Tibial nerve (tissue), 3 donors: Measurements from ENCODE around the gene DHRSX.

ENCODE experiments used
- POLR2A ChIP-seq, 2 donors: fragments of 450-650 bp; IDR thresholded peaks; one replicate each; pipeline ENCODE4 v1.6.1; 2017; ENCODE audit warnings: antibody characterized with exemption in 2 of 2, mild to moderate bottlenecking in 2 of 2, moderate library complexity in 2 of 2
- TF ChIP-seq, protein P1 (sequence below), 5 experiments: fragments of 200-600 bp in 3 of 5; fragments of 450-650 bp in 2 of 5; sonication (generic) in 3 of 5; IDR thresholded peaks; one replicate each; pipeline ENCODE4 v1.5.1; 2016 to 2019; ENCODE audit warnings: antibody characterized with exemption in 5 of 5, mild to moderate bottlenecking in 3 of 5, moderate library complexity in 2 of 5

- TF ChIP-seq, protein P1, sequence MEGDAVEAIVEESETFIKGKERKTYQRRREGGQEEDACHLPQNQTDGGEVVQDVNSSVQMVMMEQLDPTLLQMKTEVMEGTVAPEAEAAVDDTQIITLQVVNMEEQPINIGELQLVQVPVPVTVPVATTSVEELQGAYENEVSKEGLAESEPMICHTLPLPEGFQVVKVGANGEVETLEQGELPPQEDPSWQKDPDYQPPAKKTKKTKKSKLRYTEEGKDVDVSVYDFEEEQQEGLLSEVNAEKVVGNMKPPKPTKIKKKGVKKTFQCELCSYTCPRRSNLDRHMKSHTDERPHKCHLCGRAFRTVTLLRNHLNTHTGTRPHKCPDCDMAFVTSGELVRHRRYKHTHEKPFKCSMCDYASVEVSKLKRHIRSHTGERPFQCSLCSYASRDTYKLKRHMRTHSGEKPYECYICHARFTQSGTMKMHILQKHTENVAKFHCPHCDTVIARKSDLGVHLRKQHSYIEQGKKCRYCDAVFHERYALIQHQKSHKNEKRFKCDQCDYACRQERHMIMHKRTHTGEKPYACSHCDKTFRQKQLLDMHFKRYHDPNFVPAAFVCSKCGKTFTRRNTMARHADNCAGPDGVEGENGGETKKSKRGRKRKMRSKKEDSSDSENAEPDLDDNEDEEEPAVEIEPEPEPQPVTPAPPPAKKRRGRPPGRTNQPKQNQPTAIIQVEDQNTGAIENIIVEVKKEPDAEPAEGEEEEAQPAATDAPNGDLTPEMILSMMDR (IDR thresholded peaks at IDR 0.05), result no peak
- no peak for TF ChIP-seq POLR2A (IDR thresholded peaks at IDR 0.05)
Observed at GRCh38 chrX:2284601-2285000, 216.2 kb downstream of the DHRSX start.
